ENCODE measurements around the gene PHLDA1. TPM values are rescaled to one million over a fixed set of nuclear protein-coding genes. Genes with fewer than 3 reads are reported as not detected.

Gene PHLDA1
- total and polyA plus RNA-seq, 10 of the 15 experiments (the other 5 are each of a cell fraction or from before 2014, with no cell fraction given): 0.66 to 14.2 (median 1.3) TPM

- TF ChIP-seq TBL1XR1 (IDR thresholded peaks at IDR 0.05; ENCODE audit: low read depth, low read length): no peak
- TF ChIP-seq MTA2 (IDR thresholded peaks at IDR 0.05; ENCODE audit: low read depth): peak; percentile 28; the same call in 1 of the 2 replicates
- TF ChIP-seq ATF2 (IDR thresholded peaks at IDR 0.05; ENCODE audit: low read length): peak; percentile 13; the same call in 1 of the 2 replicates
- TF ChIP-seq IKZF2 (IDR thresholded peaks at IDR 0.05): peak; percentile 8 to 36; a peak in 1 of 4 replicates
- TF ChIP-seq SUZ12 (IDR thresholded peaks at IDR 0.05; ENCODE audit: unreplicated experiment): no peak
- TF ChIP-seq MTA3 (IDR thresholded peaks at IDR 0.05; ENCODE audit: borderline replicate concordance, low read length): 0 out of 2 replicates have a peak, but pooled peaks have one; percentile 64
- TF ChIP-seq RAD21 (IDR thresholded peaks at IDR 0.05; ENCODE audit: insufficient read depth, low read depth, low read length): no peak
Observed at GRCh38 chr12:76020731-76021672, 10.6 kb downstream of the PHLDA1 start (continued).

GRCh38 chr12:76020281-76020680 is 11.3 kb downstream of the PHLDA1 start:
- H3K36me3 ChIP-seq (ENCODE audit: control insufficient read depth in 2 of 2, insufficient read depth in 2 of 2, low read length in 1 of 2): no peaks in the 10 kb centered on the region
- 3% methylated on average over 5 of the region's 5 CpGs for WGBS (ENCODE audit: insufficient coverage, insufficient replicate concordance, low lambda C conversion rate, missing lambda C conversion rate)
- no peaks in the 10 kb centered on the region for H3K79me2 ChIP-seq (ENCODE audit: control insufficient read depth, insufficient read depth, low read length)
- ChIA-PET RAD21 (ENCODE audit: unreplicated experiment) (interaction anchor here (0.9 to 2.0 kb wide), 6 partner anchors 11 to 493 kb away, joined by 3 to 16 read pairs (median 4); partner anchors contain the start of gene PHLDA1), SMC1A (ENCODE audit: uncharacterized antibody, unreplicated experiment) (interaction anchor here (0.7 to 17.8 kb wide), 8 partner anchors 9 to 492 kb away, joined by 3 to 327 read pairs (median 5); no protein-coding TSS in a partner anchor), CTCF (interaction anchor here (0.8 to 2.3 kb wide), 6 partner anchors 11 to 45 kb away, joined by 3 to 9 read pairs (median 4); partner anchors contain the start of gene PHLDA1), POLR2A (interaction anchor here (0.5 to 1.0 kb wide), 4 partner anchors 11 to 56 kb away, joined by 3 to 5 read pairs (median 4); partner anchors contain the start of gene PHLDA1)
- intact Hi-C loops (cut with micrococcal nuclease; ENCODE audit: unreplicated experiment) (no loop called here), in situ Hi-C loops (cut with MboI) (no loop called here)
- H3K9me3 ChIP-seq (replicated peaks; ENCODE audit: control insufficient read depth, insufficient read depth, low read length): no peaks in the 10 kb centered on the region
- no peaks in the 10 kb centered on the region for H3K27me3 ChIP-seq (replicated peaks in 1 of 2; ENCODE audit: control insufficient read depth in 2 of 2, insufficient read depth in 2 of 2, low read length in 1 of 2)
- H3K4me1 ChIP-seq (ENCODE audit: control insufficient read depth, insufficient read depth, low read length): peaks cover 14% of the 10 kb centered on the region
- DNase-seq (ENCODE audit: low read depth, low spot score) (peak; percentile 15), FAIRE-seq (no peak), ATAC-seq (peak; percentile 83)
- peak overlapping the region; percentile 41; the same call in 1 of the 2 replicates for H3K4me2 ChIP-seq (ENCODE audit: control insufficient read depth, insufficient read depth)
- BruUV-seq (replicated peaks): no TSS peak
- H4K20me1 ChIP-seq (ENCODE audit: control insufficient read depth, insufficient read depth): no peaks in the 10 kb centered on the region
- H3K4me3 ChIP-seq: no peak overlapping the region
- H2AFZ ChIP-seq (ENCODE audit: control insufficient read depth, low read depth, low read length): peak overlapping the region; percentile 82
- peak overlapping the region; percentile 18; the same call in 1 of the 2 replicates for H3K27ac ChIP-seq (ENCODE audit: control insufficient read depth, insufficient read depth)
- no peak overlapping the region for H3K9ac ChIP-seq (ENCODE audit: control insufficient read depth, insufficient read depth, low read length)
- TF ChIP-seq POU2F2 (IDR thresholded peaks at IDR 0.05; ENCODE audit: borderline replicate concordance, low read depth, low read length): no peak
- no peak for TF ChIP-seq BMI1 (IDR thresholded peaks at IDR 0.05; ENCODE audit: borderline replicate concordance)
- TF ChIP-seq MYB (IDR thresholded peaks at IDR 0.05; ENCODE audit: borderline replicate concordance, low read depth, low read length): no peak
- no peak for TF ChIP-seq ZBTB4 (CRISPR knock-in tag; IDR thresholded peaks at IDR 0.05)
- no peak for TF ChIP-seq HDAC2 (IDR thresholded peaks at IDR 0.05)
